NCI-H226 (cell line): Measurements from ENCODE around the gene PKN2.
"Not testable (repeated sequence)": the region's sequence is repeated elsewhere in the genome, so short reads cannot be mapped to it uniquely, and the experiment has no call there.

ENCODE experiments used
- DNase-seq: peaks from one replicate; pipeline ENCODE4 v3.0.0-alpha.2; 2015

PKN2 gene

DNA sequence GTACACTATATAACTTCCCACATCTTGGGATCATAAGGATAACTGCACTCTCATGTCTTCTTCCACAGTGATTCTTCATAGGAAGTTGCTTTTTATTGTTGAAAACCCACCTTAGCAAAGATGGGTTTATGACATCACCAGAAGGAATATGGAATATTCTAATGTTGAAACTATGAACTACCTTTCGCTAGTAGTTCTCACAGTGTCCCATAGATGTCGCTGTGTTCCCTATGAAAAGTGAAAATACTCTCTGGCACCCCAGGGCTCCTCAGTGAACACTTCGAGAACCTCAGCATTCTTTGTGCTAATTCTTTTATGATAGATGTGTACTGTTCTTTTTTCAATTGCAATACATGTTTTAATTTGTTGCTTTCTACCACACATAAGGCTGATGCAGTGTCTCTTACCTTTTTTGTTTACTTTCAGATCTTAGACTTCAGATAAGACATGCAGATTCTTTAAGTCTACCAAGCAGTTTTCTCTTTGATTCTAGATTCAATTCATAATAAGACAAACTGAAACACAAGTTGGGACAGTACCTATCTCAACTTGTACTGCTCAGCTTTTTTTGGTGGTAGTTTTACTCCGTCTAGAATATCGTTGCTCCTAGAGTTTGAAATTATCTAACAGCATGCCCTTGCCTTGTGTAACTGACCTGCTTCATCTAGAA lies 116.4 kb downstream of the PKN2 start:
- DNase-seq = peak; percentile 15

- DNase-seq = no peak
Observed at GRCh38 chr1:88801575-88802208, 117.6 kb downstream of the PKN2 start.

GRCh38 chr1:88802404-88802803 lies 118.3 kb downstream of the PKN2 start:
- DNase-seq = no peak

GRCh38 chr1:88802950-88803349 lies 118.9 kb downstream of the PKN2 start:
- DNase-seq = peak; percentile 44

- DNase-seq = no peak
Observed at GRCh38 chr1:88803444-88803843, 119.4 kb downstream of the PKN2 start.

DNA sequence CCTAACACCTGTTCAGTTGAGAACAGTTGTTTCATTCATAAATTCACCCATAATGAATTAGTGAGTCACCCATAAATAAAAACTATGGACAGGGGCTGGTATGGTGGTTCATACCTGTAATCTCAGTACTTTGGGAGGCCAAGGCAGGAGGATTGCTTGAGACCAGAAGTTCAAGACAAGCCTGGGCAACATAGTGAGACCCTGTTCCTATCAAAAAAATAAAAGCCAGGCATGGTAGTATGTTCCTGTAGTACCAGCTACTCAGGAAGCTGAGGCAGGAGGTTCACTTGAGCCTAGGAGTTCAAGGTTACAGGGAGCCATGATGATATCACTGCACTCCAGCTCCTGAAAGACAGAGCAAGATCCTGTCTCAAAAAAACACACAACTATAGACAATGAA lies 128.3 kb downstream of the PKN2 start:
- no peak for DNase-seq

GRCh38 chr1:88813471-88813870 lies 129.4 kb downstream of the PKN2 start:
- no peak for DNase-seq

GRCh38 chr1:88819642-88820041 lies 135.6 kb downstream of the PKN2 start:
- DNase-seq = not testable (repeated sequence)

DNA sequence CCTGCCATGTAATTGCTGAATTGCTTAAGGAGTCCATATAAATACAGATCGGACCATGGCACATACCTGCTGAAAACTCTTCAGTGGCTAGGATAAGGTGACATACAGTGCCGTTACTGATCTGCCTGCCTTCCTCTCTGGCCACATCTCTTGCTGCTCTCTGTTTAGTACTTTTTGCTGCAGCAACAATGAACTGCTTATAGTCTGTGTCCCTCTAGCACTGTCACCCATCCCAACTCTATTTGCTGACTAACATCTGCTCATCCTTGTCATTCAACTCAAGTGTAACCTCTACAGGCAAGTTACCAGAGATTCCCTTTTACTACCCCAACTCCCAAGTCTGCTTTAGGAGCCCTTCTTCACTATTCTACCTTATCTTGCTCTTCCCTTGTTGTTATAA lies 141.6 kb downstream of the PKN2 start:
- DNase-seq = no peak

GRCh38 chr1:88847643-88848042 lies 163.6 kb downstream of the PKN2 start:
- DNase-seq = no peak

GRCh38 chr1:88851303-88852063 lies 167.4 kb downstream of the PKN2 start:
- no peak for DNase-seq

- DNase-seq = no peak
Observed at GRCh38 chr1:88867743-88868521, 183.9 kb downstream of the PKN2 start.

GRCh38 chr1:88869644-88870043 lies 185.6 kb downstream of the PKN2 start:
- not testable (repeated sequence) for DNase-seq

- DNase-seq = no peak
Observed at GRCh38 chr1:88873737-88874349, 189.8 kb downstream of the PKN2 start.

DNA sequence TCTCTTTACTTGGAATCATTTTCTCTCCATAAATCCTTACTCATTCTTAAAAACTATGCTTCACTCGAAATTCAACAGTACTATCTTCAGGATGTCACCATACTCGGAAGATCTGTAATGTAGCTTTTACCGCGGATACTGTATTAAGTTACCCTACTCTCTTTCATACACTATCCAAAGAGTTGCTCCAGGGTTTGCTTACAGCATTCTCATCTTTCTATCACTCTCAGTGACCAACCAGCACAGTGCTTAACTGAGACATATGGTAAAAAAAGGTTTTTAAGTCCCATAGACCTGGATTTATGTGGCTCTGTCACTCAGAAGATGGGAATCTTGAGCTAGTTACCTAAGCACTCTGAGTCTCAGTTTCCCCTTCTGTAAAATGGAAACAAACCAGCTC lies 191.5 kb downstream of the PKN2 start:
- DNase-seq = no peak

DNA sequence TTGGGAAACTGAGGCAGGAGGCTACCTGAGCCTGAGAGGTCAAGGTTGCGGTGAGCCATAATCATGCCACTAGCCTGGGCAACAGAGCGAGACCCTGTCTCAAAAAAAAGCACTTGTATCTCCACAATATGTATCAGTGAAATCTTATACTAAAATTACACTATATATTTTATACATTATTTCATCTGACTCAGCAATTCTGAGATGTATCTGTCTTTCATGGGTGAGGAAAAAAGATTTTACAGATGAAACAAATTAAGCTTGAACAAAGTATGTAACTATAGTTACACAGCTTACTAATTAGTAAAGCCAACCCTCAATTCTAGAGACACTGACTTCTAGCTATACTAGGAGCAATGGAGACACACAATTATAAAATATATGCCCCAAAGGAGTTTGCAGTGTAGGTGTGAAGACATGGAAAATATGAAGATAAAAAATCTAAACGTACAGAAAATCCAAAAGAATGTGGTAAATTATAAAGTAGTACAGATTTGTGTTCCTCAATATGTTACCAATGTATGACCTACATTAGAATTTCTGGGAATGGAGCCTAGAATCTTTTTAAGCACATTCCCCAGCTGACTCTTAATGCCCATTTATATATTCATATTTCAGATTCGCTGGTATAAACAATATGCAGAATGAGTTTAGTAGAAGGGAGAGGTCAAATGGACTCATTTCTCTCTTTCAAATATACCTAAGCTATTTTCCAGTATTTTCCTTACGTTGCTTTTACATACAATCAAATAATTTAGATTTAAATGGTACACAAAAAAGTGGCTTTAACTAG lies 192.7 kb downstream of the PKN2 start:
- no peak for DNase-seq

- DNase-seq = no peak
Observed at GRCh38 chr1:88877382-88877825, 193.3 kb downstream of the PKN2 start.

GRCh38 chr1:88877911-88878310 lies 193.8 kb downstream of the PKN2 start:
- DNase-seq = no peak

GRCh38 chr1:88878731-88879130 lies 194.7 kb downstream of the PKN2 start:
- no peak for DNase-seq

DNA sequence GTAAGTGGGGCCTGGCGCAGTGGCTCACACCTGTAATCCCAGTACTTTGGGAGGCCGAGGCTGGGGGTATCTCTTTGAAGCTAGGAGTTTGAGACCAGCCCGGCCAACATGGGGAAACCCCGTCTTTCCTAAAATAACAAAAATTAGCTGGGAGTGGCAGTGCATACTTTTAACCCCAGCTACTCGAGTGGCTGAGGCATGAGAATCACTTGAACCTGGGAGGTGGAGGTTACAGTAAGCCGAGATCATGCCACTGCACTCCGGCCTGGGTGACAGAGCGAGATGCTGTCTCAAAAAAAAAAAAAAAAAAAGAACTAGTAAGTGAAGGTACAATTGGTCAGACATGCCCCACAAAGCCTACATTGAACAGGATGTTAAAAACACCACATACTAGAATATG lies 196.6 kb downstream of the PKN2 start:
- DNase-seq = not testable (repeated sequence)

DNA sequence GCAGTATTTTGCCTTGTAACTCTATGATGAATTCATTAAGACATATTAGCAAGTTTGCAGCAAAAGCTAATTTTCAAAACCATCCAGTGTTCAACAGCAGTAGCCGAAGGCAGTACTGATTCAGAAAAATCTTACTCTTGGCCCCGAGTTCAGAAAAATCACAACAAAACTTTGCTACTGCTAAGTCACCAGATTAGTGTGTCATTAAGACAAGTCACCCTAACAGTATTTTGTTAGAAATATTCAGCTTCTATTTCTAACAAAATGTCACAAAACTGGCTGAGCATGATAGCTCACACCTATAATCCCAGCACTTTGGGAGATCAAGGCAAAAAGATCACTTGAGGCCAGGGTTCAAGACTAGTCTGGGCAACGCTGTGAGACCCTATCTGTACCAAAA lies 199.1 kb downstream of the PKN2 start:
- no peak for DNase-seq
